Hippocampal formation (tissue), 2 donors: ENCODE results near the gene CDC42EP1.

ENCODE experiments used
- DNase-seq, 2 donors: peaks; one replicate each; lab custom pipeline; 2025; lab: John Stamatoyannopoulos, UW

The CDC42EP1 gene

GRCh38 chr22:37610480-37611129 lies 50.3 kb downstream of the CDC42EP1 start:
- no peak for DNase-seq

- no peak for DNase-seq
Measured at GRCh38 chr22:37611207-37611606, 50.9 kb downstream of the CDC42EP1 start.

- DNase-seq = no peak
Measured at GRCh38 chr22:37616201-37617083, 56.2 kb downstream of the CDC42EP1 start.

- no peak for DNase-seq
Measured at GRCh38 chr22:37617431-37617830, 57.2 kb downstream of the CDC42EP1 start.

- no peak for DNase-seq
Measured at GRCh38 chr22:37618072-37618656, 57.9 kb downstream of the CDC42EP1 start.

GRCh38 chr22:37618674-37619073 lies 58.4 kb downstream of the CDC42EP1 start:
- no peak for DNase-seq
